ENCODE measurements around the gene GALNTL6. TPM values are rescaled to one million over a fixed set of nuclear protein-coding genes. Genes with fewer than 3 reads are reported as not detected.

Gene GALNTL6
- total and polyA plus RNA-seq, 9 of the 15 experiments (the other 6 are each of a cell fraction or from before 2014, with no cell fraction given) = 0.18 to 0.50 (median 0.29) TPM

- TF ChIP-seq, protein P1, sequence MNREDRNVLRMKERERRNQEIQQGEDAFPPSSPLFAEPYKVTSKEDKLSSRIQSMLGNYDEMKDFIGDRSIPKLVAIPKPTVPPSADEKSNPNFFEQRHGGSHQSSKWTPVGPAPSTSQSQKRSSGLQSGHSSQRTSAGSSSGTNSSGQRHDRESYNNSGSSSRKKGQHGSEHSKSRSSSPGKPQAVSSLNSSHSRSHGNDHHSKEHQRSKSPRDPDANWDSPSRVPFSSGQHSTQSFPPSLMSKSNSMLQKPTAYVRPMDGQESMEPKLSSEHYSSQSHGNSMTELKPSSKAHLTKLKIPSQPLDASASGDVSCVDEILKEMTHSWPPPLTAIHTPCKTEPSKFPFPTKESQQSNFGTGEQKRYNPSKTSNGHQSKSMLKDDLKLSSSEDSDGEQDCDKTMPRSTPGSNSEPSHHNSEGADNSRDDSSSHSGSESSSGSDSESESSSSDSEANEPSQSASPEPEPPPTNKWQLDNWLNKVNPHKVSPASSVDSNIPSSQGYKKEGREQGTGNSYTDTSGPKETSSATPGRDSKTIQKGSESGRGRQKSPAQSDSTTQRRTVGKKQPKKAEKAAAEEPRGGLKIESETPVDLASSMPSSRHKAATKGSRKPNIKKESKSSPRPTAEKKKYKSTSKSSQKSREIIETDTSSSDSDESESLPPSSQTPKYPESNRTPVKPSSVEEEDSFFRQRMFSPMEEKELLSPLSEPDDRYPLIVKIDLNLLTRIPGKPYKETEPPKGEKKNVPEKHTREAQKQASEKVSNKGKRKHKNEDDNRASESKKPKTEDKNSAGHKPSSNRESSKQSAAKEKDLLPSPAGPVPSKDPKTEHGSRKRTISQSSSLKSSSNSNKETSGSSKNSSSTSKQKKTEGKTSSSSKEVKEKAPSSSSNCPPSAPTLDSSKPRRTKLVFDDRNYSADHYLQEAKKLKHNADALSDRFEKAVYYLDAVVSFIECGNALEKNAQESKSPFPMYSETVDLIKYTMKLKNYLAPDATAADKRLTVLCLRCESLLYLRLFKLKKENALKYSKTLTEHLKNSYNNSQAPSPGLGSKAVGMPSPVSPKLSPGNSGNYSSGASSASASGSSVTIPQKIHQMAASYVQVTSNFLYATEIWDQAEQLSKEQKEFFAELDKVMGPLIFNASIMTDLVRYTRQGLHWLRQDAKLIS (CRISPR knock-in tag; IDR thresholded peaks at IDR 0.05) = no peak
- TF ChIP-seq MXI1 (IDR thresholded peaks at IDR 0.05; ENCODE audit: low read depth, low read length) = no peak
Observed at GRCh38 chr4:172675232-172675631, 862.0 kb downstream of the GALNTL6 start (continued).

- no TSS peak for BruUV-seq (replicated peaks)
- intact Hi-C loops (cut with micrococcal nuclease) = no loop called here
- no peak for TF ChIP-seq RBBP5 (IDR thresholded peaks at IDR 0.05; ENCODE audit: borderline replicate concordance, insufficient read depth, low read length, poor library complexity, severe bottlenecking)
- TF ChIP-seq NCOA2 (IDR thresholded peaks at IDR 0.05; ENCODE audit: partially characterized antibody in 2 of 2) = no peak
- TF ChIP-seq KAT8 (IDR thresholded peaks at IDR 0.05; ENCODE audit: low read depth) = no peak
- TF ChIP-seq CBX5 (IDR thresholded peaks at IDR 0.05; ENCODE audit: borderline replicate concordance, low read depth) = no peak
- no peak for TF ChIP-seq ZNF184 (CRISPR knock-in tag; IDR thresholded peaks at IDR 0.05)
- TF ChIP-seq STAT5B (CRISPR knock-in tag; IDR thresholded peaks at IDR 0.05) = no peak
- no peak for TF ChIP-seq RERE (CRISPR knock-in tag; IDR thresholded peaks at IDR 0.05; ENCODE audit: borderline replicate concordance)
- no peak for TF ChIP-seq ZNF431 (CRISPR knock-in tag; IDR thresholded peaks at IDR 0.05)
- TF ChIP-seq RAD21 (CRISPR knock-in tag; conservative IDR thresholded peaks at IDR 0.05 in 1 of 2, IDR thresholded peaks at IDR 0.05 in 1 of 2) = no peak
- no peak for TF ChIP-seq LARP7 (IDR thresholded peaks at IDR 0.05)
- TF ChIP-seq GABPA (tag; conservative IDR thresholded peaks at IDR 0.05; ENCODE audit: low read depth) = no peak
Observed at GRCh38 chr4:172680691-172681090, 867.5 kb downstream of the GALNTL6 start.

More at GRCh38 chr4:172680691-172681090, 867.5 kb downstream of the GALNTL6 start:
- Histone ChIP-seq H3K9me3 (replicated peaks; ENCODE audit: control insufficient read depth, insufficient read depth, low read depth, low read length) (peaks cover 2% of the 10 kb centered on the region; the same call in 1 of the 2 replicates), H3K9ac (ENCODE audit: insufficient read depth in 1 of 2, low read depth in 2 of 2, low read length in 2 of 2) (no peak overlapping the region), H3K36me3 (ENCODE audit: control insufficient read depth, insufficient read depth, low read length) (no peaks in the 10 kb centered on the region), H3K4me1 (replicated peaks in 1 of 2; ENCODE audit: control insufficient read depth in 2 of 2, insufficient read depth in 2 of 2, low read length in 2 of 2) (no peaks in the 10 kb centered on the region), H3K4me2 (ENCODE audit: insufficient read depth, low read length) (no peak overlapping the region), H3K79me2 (ENCODE audit: control insufficient read depth, insufficient read depth, low read length) (no peaks in the 10 kb centered on the region), H3K27me3 (ENCODE audit: control insufficient read depth in 2 of 2, insufficient read depth in 2 of 2, low read length in 2 of 2) (no peaks in the 10 kb centered on the region), H3K9me1 (ENCODE audit: control insufficient read depth, insufficient read depth, low read length) (no peaks in the 10 kb centered on the region), H4K20me1 (replicated peaks; ENCODE audit: control insufficient read depth, insufficient read depth, low read length) (no peaks in the 10 kb centered on the region), H3K4me3 (no peak overlapping the region), H3K27ac (ENCODE audit: extremely low read depth, low read depth, low read length) (no peak overlapping the region), H2AFZ (ENCODE audit: low read depth, low read length) (no peak overlapping the region)
- FAIRE-seq (no peak), DNase-seq (ENCODE audit: extremely low read depth in 1 of 4, low spot score in 3 of 4) (no peak), ATAC-seq (no peak)
- ChIA-PET CTCF (ENCODE audit: low intra/inter-chr PET ratio) (no interaction called here), POLR2A (no interaction called here)
- in situ Hi-C loops (cut with MboI) = no loop called here

All from K562 (cell line).